ENCODE results near the gene FXYD6.

FXYD6 gene

DNA sequence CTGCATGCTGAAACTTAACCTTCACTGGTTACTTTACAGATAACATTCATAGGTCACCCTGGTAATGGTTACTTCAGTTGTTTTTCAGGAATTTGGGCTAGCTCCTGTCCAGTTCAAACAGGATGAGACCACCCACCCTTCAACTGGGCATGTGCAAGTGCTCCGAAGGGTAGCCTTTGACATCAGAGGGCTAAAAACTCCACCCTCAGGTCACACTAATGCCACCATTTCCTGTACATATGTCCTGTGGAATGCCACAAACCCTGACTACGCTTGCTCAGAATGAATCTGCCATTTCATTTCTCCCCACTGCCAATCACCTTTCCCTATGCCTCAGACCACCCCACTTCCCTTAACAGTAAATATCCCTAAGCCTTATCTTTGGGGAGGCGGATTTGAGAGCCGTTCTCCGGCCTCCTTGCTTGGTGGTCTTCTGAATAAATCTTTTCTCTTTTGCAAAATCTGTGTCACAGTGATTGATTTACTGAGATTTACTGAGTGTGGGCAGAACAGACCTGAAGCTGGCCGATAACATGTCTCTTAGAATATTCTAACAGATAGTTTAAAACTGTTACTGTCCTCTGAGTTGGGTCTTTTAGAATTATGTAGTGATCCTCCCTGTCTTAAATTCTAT, 26.6 kb downstream of the FXYD6 start:
- no peak for DNase-seq (ENCODE audit: insufficient read length, low spot score)
- FAIRE-seq: no peak
- no peak for TF ChIP-seq CTCF (IDR thresholded peaks at IDR 0.05; ENCODE audit: insufficient read depth, missing control alignments)

DNA sequence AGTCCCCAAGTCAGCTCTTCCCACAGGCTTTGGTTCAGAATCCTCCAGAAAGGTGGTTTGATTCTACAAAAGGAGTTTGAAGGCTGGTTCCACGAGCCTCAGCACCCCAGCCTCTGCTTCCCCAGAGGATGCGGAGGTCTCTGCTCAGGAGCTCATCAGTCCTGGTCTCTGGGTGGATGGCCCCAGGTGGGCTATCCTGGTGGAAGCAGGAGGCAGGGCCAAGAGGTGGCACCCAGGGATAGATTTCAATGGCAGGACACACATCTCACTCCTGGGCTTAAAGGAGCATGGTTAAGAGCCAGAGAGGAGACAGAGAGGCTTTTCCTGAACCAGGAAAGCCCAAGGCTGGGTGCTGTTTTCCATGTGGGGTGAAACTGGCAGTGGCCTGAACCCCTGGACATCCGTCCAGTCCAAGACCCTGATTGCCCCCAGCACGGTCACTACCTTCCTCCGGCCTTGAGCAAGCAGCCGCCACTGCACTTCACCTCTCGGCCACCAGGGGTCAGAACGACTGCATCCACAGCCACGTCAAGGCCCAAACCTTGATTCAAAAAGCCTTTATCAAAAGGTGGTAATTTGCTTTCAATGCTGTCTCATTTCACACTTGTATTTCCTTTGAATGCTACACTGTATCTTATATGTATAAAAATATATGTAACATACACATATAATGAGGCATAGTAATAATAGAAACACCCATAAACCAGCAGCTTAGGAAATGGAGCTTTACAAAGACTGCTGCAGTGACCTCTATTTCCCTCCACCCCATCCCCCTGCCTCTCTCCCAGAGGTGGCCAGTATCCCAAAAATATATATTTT, 32.6 kb downstream of the FXYD6 start:
- TF ChIP-seq CTCF (IDR thresholded peaks at IDR 0.05; ENCODE audit: insufficient read depth, missing control alignments): peak; percentile 93
- FAIRE-seq: no peak
- no peak for DNase-seq (ENCODE audit: insufficient read length, low spot score)

DNA sequence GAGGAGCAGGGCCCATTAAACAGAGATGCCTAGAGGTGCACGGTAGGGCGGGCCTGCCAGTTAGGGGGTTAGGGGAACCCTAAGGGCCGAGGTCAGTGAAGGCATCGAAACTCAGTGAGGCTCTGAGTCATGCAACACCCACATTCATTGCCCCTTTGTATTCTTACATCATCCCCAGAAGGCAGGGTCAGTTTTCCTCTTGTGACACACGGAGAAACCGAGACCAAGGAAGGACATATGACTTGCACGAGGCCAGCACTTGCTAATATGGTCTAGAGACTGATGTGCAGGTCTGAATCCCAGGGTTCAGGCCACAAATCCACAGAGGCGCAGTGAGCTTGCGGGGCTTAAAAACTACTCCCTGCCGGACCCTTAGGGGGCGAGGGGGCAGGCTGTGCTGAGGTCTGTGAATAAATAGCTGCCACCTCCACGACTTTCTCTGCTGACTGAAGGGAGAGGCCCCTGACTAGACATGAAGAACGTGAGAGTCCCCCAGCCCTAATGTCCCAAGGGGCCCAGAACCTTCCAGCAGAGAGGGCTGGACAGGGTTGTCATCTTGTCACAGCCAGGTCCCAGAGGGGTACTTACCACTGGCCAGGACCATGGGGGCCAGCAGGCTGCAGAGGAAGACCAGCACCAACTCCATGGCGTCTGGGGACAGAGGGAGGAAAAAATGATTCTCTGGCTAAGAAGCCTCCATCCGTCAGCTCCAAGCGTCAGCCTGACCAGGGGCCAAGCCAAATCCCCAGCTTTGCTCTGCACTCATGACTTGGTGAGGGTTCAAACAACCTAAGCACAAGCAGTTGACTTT, 34.1 kb downstream of the FXYD6 start:
- FAIRE-seq: no peak

DNA sequence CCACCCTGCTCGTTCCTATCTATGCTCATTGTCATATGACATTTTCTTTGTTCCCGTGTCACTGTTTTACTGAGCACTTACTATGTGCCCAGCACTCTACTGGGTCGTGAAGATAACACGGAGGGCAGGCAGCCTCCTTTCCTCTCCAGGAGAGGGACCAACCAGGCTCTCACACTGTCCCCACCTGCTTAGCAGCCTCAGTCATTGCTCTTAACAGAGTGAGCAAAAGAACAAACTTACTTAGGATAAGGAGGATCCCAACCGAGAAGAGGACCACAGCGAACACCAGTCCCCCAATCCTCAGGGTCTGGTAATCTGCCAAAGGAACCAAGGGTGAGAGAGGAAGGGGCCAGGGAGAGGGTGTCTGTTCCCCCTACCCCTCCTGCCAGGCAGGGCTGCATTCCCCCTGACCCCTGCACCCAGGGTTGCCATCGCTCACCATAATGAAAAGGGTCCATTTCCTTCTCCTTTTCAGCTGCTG, 34.9 kb downstream of the FXYD6 start:
- no peak for TF ChIP-seq CTCF (IDR thresholded peaks at IDR 0.05; ENCODE audit: insufficient read depth, missing control alignments)
- no peak for DNase-seq (ENCODE audit: insufficient read length, low spot score)
- no peak for FAIRE-seq

More for the DNA sequence above, 34.1 kb downstream of the FXYD6 start:
- TF ChIP-seq CTCF (IDR thresholded peaks at IDR 0.05; ENCODE audit: insufficient read depth, missing control alignments): no peak
- no peak for DNase-seq (ENCODE audit: insufficient read length, low spot score)

DNA sequence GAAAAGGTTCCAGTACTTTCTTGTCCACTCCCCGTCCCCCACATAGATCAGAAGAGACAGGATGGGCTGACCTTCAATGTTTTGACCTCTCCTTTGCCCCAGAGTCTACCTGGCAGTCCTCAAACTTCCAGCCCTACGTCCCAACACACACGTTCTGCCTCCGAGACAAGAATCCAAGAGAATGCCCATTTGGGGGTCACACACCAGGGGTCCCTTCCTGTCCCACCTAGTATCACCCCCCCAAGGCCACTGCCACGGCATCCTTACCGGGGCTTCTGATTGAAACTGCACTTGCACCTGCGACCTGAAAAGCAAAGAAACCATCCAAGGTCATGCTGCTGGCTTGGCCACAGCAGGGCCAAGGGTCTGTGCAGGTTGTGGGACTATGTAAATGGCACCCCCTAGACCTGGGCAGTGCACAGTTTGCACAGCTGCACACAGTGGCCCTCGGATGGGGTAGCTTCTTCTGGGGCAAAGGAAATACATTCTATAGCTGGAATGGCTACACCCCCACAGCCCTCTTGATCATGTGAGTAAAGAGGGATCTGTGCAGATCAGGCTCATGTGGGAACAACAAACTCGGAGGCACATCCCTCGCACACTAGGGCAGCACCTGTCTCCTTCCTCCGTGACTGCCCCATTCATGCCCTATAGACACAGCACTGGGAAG, 35.4 kb downstream of the FXYD6 start:
- no peak for TF ChIP-seq CTCF (IDR thresholded peaks at IDR 0.05; ENCODE audit: insufficient read depth, missing control alignments)
- no peak for FAIRE-seq
- no peak for DNase-seq (ENCODE audit: insufficient read length, low spot score)

DNA sequence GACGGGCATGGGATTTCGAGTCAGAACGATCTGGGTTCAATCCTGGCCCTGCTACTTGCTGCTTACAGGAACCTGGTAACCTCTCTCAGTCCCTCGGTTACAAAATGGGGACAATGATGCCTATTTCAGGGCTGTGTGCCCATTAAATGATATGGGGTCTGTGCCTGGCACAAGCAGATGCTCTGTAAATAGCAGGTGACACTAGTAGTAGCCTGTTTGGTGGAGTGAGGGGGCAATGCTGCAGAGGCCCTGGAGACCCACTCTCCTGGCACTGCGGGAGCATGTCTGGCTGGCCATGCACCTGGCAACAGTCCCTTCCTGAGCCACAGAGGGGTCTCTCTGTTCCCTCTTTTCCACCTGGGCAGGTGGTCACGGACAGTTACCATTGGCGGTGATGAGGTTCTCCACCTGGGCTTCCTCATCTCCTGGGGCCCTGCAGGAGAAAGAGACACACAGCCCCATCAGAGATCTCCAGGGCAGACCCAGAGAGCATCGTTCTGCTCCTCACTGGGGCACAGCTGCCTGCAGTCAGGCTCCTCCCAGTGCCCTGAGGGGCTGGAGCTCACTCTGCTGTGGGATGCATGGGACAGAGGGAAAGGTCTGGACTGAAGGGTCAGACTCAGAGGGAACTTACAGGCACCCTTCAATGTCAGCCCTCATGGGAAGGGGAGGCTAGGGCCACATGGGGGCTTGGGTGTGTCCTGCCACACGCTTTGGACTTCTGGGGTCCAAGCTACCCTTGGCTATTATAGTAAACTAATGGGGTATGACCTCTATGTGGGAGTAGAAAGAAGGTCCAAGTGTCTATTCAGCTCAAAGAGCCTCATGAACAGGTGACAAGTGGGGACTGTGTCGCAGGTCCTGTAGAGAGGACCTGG, 36.3 kb downstream of the FXYD6 start:
- TF ChIP-seq CTCF (IDR thresholded peaks at IDR 0.05; ENCODE audit: insufficient read depth, missing control alignments): no peak
- FAIRE-seq (no peak), DNase-seq (ENCODE audit: insufficient read length, low spot score) (no peak)
